Measurements from ENCODE around the gene CXCR3.

DNA sequence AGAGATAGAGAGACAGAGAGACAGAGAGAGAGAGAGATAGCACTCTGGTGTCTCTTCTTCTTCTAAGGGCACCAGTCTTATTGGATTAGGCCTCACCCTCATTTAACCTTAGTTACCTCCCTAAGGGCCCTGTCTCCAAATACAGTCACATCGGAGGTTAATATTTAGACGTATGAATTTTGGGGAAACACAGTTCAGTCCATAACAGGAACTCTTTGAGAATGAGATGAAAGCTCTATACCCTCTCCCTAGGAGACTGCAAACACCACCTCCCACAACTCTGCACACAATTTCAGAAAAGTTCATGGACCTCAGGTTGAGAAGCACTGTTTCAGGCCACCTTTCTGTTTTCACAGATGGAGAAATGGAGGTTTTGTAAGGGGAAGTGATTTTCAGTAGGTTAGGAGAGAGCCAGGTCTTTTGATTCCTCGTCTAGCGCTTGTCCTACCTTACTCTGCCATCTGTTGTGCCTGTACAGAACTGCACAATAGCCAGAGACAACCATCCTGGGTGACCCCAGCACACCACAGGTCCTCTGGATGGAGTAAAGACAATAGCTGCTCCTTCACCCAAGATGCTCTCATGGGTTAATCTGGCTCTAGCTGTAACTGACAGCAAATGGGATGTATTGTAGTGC lies 32.1 kb upstream of the CXCR3 start:
- TF ChIP-seq GATA2 (IDR thresholded peaks at IDR 0.05; ENCODE audit: low read depth, low read length) (no peak), GATA3 (IDR thresholded peaks at IDR 0.05; ENCODE audit: low read depth, low read length) (no peak)

Measured in SH-SY5Y (cell line).